A549 (cell line): ENCODE measurements around the gene GRIP1. TPM values are rescaled to one million over a fixed set of nuclear protein-coding genes. Genes with fewer than 3 reads are reported as not detected.

Source experiments
- ATAC-seq, 2 experiments: fragments of 200-7000 bp in 1 of 2; fragments of >200 bp in 1 of 2; cut with Nextera tagmentation in 1 of 2; cut with Tn5 transposase in 1 of 2; 3 replicates each; pipeline versions ENCODE4 v1.8.0 to v1.9.1; 2018 to 2020; ENCODE audit warnings: mild to moderate bottlenecking in 1 of 2, moderate library complexity in 1 of 2
- CTCF ChIA-PET: fragments of 300-600 bp; sonication (Branson Sonifier 250); formaldehyde crosslinking; extraction: SDS; loops from one replicate; lab custom pipeline; 2021; ENCODE audit warnings: antibody characterized with exemption, inconsistent platforms; lab: Yijun Ruan, JAX
- POLR2A ChIA-PET: fragments of 350-600 bp; formaldehyde crosslinking; extraction: SDS; loops from one replicate; lab custom pipeline; 2021; ENCODE audit warnings: antibody characterized with exemption, inconsistent platforms; lab: Yijun Ruan, JAX
- DNase-seq, 2 experiments: peaks; one replicate each; pipeline versions ENCODE4 v3.0.0 to v3.0.0-alpha.2; 2011 to 2016; ENCODE audit warnings: low read depth in 1 of 2, low spot score in 1 of 2
- FAIRE-seq: peaks from 2 replicates; lab custom pipeline; 2011; peaks lifted over from hg19 to GRCh38; lab: Jason Lieb, UNC
- H3K27ac ChIP-seq, 2 experiments: fragments of >200 bp; sonication (Bioruptor Twin); formaldehyde crosslinking; 3 replicates each; pipeline ENCODE4 v1.5.1; 2016 to 2017
- H3K4me1 ChIP-seq: fragments of >200 bp; sonication (Bioruptor Twin); formaldehyde crosslinking; 3 replicates; pipeline ENCODE4 v1.6.1; 2016
- H3K4me2 ChIP-seq: fragments of >200 bp; sonication (Bioruptor Twin); formaldehyde crosslinking; 3 replicates; pipeline ENCODE4 v1.6.1; 2016
- H3K4me3 ChIP-seq: fragments of >200 bp; sonication (Bioruptor Twin); formaldehyde crosslinking; 3 replicates; pipeline ENCODE4 v1.5.1; 2016
- H3K9me3 ChIP-seq: fragments of >200 bp; sonication (Bioruptor Twin); formaldehyde crosslinking; 3 replicates; pipeline ENCODE4 v1.6.1; 2016
- BHLHE40 ChIP-seq: IDR thresholded peaks from 2 replicates; pipeline ENCODE4 v1.6.1; 2012; ENCODE audit warnings: low read depth, low read length, inconsistent platforms
- CBX2 ChIP-seq: fragments of 200-600 bp; sonication (generic); IDR thresholded peaks from 2 replicates; pipeline ENCODE4 v1.6.1; 2016; ENCODE audit warnings: low read depth, mild to moderate bottlenecking, borderline replicate concordance
- CBX8 ChIP-seq: fragments of 200-600 bp; sonication (generic); IDR thresholded peaks from 2 replicates; pipeline ENCODE4 v1.6.1; 2016
- CHD2 ChIP-seq: fragments of 150-350 bp; IDR thresholded peaks from 2 replicates; pipeline ENCODE4 v1.6.1; 2014; ENCODE audit warnings: low read length; ENCODE audit not compliant: partially characterized antibody
- EP300 ChIP-seq, 2 experiments: fragments of >200 bp; sonication (Bioruptor Twin); formaldehyde crosslinking; IDR thresholded peaks; 2 replicates in 1 of 2; 3 replicates in 1 of 2; pipeline ENCODE4 v1.6.1; 2016 to 2017
- ESRRA ChIP-seq: fragments of 150-350 bp; IDR thresholded peaks from 2 replicates; pipeline ENCODE4 v1.6.1; 2014; ENCODE audit warnings: mild to moderate bottlenecking, low read length, borderline replicate concordance
- FOXS1 ChIP-seq: fragments of 250-450 bp; sonication (Bioruptor Pico); IDR thresholded peaks from 2 replicates; pipeline ENCODE4 v1.5.0; 2020; ENCODE audit warnings: mild to moderate bottlenecking, moderate library complexity
- GATA3 ChIP-seq: IDR thresholded peaks from 2 replicates; pipeline ENCODE4 v1.6.1; 2012; ENCODE audit warnings: borderline replicate concordance
- HDAC2 ChIP-seq: fragments of 200-600 bp; sonication (generic); IDR thresholded peaks from 2 replicates; pipeline ENCODE4 v1.6.1; 2016
- HEYL ChIP-seq: fragments of 250-450 bp; sonication (Bioruptor Pico); IDR thresholded peaks from 2 replicates; pipeline ENCODE4 v1.8.0; 2021; ENCODE audit warnings: mild to moderate bottlenecking, moderate library complexity
- HOXB13 ChIP-seq: fragments of 250-450 bp; sonication (Bioruptor Pico); IDR thresholded peaks from 2 replicates; pipeline ENCODE4 v1.5.0; 2020; ENCODE audit warnings: low read depth, mild to moderate bottlenecking, moderate library complexity
- KDM1A ChIP-seq: fragments of 200-600 bp; sonication (generic); IDR thresholded peaks from 2 replicates; pipeline ENCODE4 v1.6.1; 2016; ENCODE audit warnings: low read depth, mild to moderate bottlenecking
- KDM5A ChIP-seq: fragments of 200-600 bp; sonication (generic); IDR thresholded peaks from 2 replicates; pipeline ENCODE4 v1.6.1; 2016; ENCODE audit warnings: antibody characterized with exemption, mild to moderate bottlenecking
- MAFK ChIP-seq: fragments of 450-650 bp; IDR thresholded peaks from 2 replicates; pipeline ENCODE4 v1.6.1; 2014; ENCODE audit not compliant: partially characterized antibody
- MAZ ChIP-seq: fragments of 150-350 bp; IDR thresholded peaks from 2 replicates; pipeline ENCODE4 v1.6.1; 2014; ENCODE audit warnings: antibody characterized with exemption, low read depth, low read length, borderline replicate concordance
- NFE2L2 ChIP-seq: fragments of 150-350 bp; conservative IDR thresholded peaks from 2 replicates; pipeline ENCODE4 v1.6.1; 2014; ENCODE audit warnings: low read length
- POLR2A ChIP-seq: IDR thresholded peaks from 2 replicates; pipeline ENCODE4 v1.6.1; 2012; ENCODE audit warnings: mild to moderate bottlenecking, low read length
- RFX5 ChIP-seq: fragments of 450-650 bp; IDR thresholded peaks from 2 replicates; pipeline ENCODE4 v1.7.1; 2014; ENCODE audit warnings: antibody characterized with exemption, mild to moderate bottlenecking, moderate library complexity
- RNF2 ChIP-seq: fragments of 200-600 bp; sonication (generic); IDR thresholded peaks from 2 replicates; pipeline ENCODE4 v1.6.1; 2016; ENCODE audit warnings: low read depth, mild to moderate bottlenecking, antibody characterized with exemption, moderate library complexity, borderline replicate concordance
- SMC3 ChIP-seq: fragments of >200 bp; sonication (Bioruptor Twin); formaldehyde crosslinking; IDR thresholded peaks from 3 replicates; pipeline ENCODE4 v1.6.1; 2018; ENCODE audit warnings: inconsistent platforms
- TFCP2L1 ChIP-seq: fragments of 250-450 bp; sonication (Bioruptor Pico); IDR thresholded peaks from 2 replicates; pipeline ENCODE4 v1.5.0; 2021; ENCODE audit warnings: mild to moderate bottlenecking
- ZC3H11A ChIP-seq: fragments of 450-650 bp; IDR thresholded peaks from 2 replicates; pipeline ENCODE4 v1.6.1; 2014; ENCODE audit warnings: antibody characterized with exemption, mild to moderate bottlenecking
- WGBS: methylation state at CpG from one replicate; pipeline ENCODE4 v1.1.6; 2017; ENCODE audit errors: missing lambda C conversion rate; 5-methylcytosine and 5-hydroxymethylcytosine counted together
- polyA plus RNA-seq, 4 experiments: library from polyadenylated mRNA; depleted of rRNA in 3 of 4; stranded (reverse); fragments of >200 nt; fragmentation: RNase III in 1 of 4; extraction: RNeasy Plus Mini Kit Qiagen cat#74134 plus additional on column Dnase treatment in 1 of 4; gene quantifications; 2 replicates in 3 of 4; 3 replicates in 1 of 4; pipeline ENCODE4 v1.2.3, GENCODE V29; 2011 to 2017
- TF ChIP-seq, protein P1 (sequence below): fragments of >200 bp; sonication (Bioruptor Twin); formaldehyde crosslinking; IDR thresholded peaks from 3 replicates; pipeline ENCODE4 v1.6.1; 2016
- TF ChIP-seq, protein P2 (sequence below): fragments of >200 bp; sonication (Bioruptor Twin); formaldehyde crosslinking; IDR thresholded peaks from 2 replicates; pipeline ENCODE4 v1.6.1; 2016
- TF ChIP-seq, protein P3 (sequence below): fragments of >200 bp; sonication (Bioruptor Twin); formaldehyde crosslinking; IDR thresholded peaks from 3 replicates; pipeline ENCODE4 v1.5.1; 2016
- TF ChIP-seq, protein P4 (sequence below): fragments of 450-650 bp; IDR thresholded peaks from 2 replicates; pipeline ENCODE4 v1.6.1; 2014; ENCODE audit warnings: antibody characterized with exemption
- TF ChIP-seq, protein P5 (sequence below): IDR thresholded peaks from 2 replicates; pipeline ENCODE4 v1.6.1; 2012; ENCODE audit warnings: low read depth, borderline replicate concordance
- TF ChIP-seq, protein P6 (sequence below): IDR thresholded peaks from 2 replicates; pipeline ENCODE4 v1.6.1; 2012
- TF ChIP-seq, protein P7 (sequence below): fragments of 250-450 bp; sonication (Bioruptor Pico); IDR thresholded peaks from 2 replicates; pipeline ENCODE4 v1.5.0; 2021; ENCODE audit warnings: mild to moderate bottlenecking, moderate library complexity, borderline replicate concordance
- TF ChIP-seq, protein P8 (sequence below): IDR thresholded peaks from 2 replicates; pipeline ENCODE4 v1.6.1; 2012

Gene GRIP1
- polyA plus RNA-seq, 2 of the 4 experiments (the other 2 are of a cell fraction): 4.6 to 5.8 TPM

DNA sequence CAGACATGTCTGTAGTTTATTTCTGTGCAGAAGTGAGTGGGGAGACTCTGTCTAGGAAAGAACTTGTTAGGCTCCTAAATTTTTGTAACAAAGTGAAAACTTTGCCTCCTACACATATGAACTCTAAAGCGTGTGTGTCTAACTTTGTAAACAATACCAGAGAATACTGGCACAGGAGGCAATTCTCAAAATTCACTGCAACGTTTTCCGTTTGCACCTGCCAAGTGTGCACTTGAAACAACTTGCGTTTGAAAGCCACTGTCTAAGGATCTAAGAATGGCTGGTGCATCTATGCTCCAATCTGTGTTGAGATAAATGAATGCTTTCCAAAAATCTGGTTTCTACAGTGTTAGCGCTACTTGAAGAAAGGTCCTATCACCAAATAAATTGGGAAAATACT is 15.3 kb downstream of the GRIP1 start:
- Histone ChIP-seq H3K9me3 (no peaks in the 10 kb centered on the region), H3K4me1 (no peaks in the 10 kb centered on the region), H3K4me3 (no peak overlapping the region), H3K4me2 (no peak overlapping the region), H3K27ac (no peak overlapping the region)
- 32% methylated on average over 5 of the region's 5 CpGs for WGBS
- ChIA-PET CTCF (interaction anchor here (0.8 kb wide), 1 partner anchor 25 kb away, joined by 3 read pairs; no protein-coding TSS in a partner anchor), POLR2A (no interaction called here)
- DNase-seq (no peak), ATAC-seq (no peak), FAIRE-seq (no peak)
- TF ChIP-seq, protein P1, sequence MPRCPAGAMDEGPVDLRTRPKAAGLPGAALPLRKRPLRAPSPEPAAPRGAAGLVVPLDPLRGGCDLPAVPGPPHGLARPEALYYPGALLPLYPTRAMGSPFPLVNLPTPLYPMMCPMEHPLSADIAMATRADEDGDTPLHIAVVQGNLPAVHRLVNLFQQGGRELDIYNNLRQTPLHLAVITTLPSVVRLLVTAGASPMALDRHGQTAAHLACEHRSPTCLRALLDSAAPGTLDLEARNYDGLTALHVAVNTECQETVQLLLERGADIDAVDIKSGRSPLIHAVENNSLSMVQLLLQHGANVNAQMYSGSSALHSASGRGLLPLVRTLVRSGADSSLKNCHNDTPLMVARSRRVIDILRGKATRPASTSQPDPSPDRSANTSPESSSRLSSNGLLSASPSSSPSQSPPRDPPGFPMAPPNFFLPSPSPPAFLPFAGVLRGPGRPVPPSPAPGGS: no peak
- no peak for TF ChIP-seq MAZ
- no peak for TF ChIP-seq KDM1A
- no peak for TF ChIP-seq BHLHE40
- TF ChIP-seq, protein P2, sequence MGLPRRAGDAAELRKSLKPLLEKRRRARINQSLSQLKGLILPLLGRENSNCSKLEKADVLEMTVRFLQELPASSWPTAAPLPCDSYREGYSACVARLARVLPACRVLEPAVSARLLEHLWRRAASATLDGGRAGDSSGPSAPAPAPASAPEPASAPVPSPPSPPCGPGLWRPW: no peak
- no peak for TF ChIP-seq HOXB13
- TF ChIP-seq, protein P3, sequence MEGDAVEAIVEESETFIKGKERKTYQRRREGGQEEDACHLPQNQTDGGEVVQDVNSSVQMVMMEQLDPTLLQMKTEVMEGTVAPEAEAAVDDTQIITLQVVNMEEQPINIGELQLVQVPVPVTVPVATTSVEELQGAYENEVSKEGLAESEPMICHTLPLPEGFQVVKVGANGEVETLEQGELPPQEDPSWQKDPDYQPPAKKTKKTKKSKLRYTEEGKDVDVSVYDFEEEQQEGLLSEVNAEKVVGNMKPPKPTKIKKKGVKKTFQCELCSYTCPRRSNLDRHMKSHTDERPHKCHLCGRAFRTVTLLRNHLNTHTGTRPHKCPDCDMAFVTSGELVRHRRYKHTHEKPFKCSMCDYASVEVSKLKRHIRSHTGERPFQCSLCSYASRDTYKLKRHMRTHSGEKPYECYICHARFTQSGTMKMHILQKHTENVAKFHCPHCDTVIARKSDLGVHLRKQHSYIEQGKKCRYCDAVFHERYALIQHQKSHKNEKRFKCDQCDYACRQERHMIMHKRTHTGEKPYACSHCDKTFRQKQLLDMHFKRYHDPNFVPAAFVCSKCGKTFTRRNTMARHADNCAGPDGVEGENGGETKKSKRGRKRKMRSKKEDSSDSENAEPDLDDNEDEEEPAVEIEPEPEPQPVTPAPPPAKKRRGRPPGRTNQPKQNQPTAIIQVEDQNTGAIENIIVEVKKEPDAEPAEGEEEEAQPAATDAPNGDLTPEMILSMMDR: no peak
- no peak for TF ChIP-seq SMC3
- no peak for TF ChIP-seq GATA3
- TF ChIP-seq CHD2: no peak
- TF ChIP-seq HEYL (CRISPR knock-in tag): no peak
- TF ChIP-seq MAFK: no peak
- TF ChIP-seq RFX5: no peak
- TF ChIP-seq POLR2A: no peak
- TF ChIP-seq CBX8: no peak
- TF ChIP-seq, protein P4, sequence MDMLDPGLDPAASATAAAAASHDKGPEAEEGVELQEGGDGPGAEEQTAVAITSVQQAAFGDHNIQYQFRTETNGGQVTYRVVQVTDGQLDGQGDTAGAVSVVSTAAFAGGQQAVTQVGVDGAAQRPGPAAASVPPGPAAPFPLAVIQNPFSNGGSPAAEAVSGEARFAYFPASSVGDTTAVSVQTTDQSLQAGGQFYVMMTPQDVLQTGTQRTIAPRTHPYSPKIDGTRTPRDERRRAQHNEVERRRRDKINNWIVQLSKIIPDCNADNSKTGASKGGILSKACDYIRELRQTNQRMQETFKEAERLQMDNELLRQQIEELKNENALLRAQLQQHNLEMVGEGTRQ: no peak
- no peak for TF ChIP-seq CBX2
- TF ChIP-seq, protein P5, sequence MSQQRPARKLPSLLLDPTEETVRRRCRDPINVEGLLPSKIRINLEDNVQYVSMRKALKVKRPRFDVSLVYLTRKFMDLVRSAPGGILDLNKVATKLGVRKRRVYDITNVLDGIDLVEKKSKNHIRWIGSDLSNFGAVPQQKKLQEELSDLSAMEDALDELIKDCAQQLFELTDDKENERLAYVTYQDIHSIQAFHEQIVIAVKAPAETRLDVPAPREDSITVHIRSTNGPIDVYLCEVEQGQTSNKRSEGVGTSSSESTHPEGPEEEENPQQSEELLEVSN: no peak
- TF ChIP-seq TFCP2L1 (CRISPR knock-in tag): no peak
- TF ChIP-seq, protein P6, sequence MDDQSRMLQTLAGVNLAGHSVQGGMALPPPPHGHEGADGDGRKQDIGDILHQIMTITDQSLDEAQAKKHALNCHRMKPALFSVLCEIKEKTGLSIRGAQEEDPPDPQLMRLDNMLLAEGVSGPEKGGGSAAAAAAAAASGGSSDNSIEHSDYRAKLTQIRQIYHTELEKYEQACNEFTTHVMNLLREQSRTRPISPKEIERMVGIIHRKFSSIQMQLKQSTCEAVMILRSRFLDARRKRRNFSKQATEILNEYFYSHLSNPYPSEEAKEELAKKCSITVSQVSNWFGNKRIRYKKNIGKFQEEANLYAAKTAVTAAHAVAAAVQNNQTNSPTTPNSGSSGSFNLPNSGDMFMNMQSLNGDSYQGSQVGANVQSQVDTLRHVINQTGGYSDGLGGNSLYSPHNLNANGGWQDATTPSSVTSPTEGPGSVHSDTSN: no peak

DNA sequence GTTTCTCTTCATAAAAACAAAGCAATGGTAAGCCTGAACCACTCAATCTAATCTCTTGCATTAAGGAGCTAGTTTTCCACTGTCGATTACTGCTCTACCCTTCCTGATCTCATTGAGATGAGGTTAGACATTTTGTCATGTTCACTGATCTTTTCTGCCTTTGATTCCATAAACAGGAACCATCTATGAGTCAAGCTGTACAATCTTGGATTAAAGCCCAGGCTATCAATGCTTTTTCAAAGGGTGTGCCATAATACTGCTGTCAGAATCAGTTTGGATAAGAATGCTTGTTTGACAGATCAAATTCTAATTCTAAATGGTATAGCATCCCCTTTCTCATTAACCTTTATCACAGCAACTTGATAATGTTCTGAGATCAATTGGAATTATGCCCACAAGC is 16.1 kb downstream of the GRIP1 start:
- Histone ChIP-seq H3K4me3 (no peak overlapping the region), H3K4me1 (no peaks in the 10 kb centered on the region), H3K9me3 (no peaks in the 10 kb centered on the region), H3K4me2 (no peak overlapping the region), H3K27ac (no peak overlapping the region)
- CTCF ChIA-PET: no interaction called here
- TF ChIP-seq HDAC2 (no peak), HOXB13 (no peak), KDM5A (no peak)
- DNase-seq: no peak
- ATAC-seq: no peak
- WGBS: 0% methylated on average over 1 of the region's 1 CpG
- POLR2A ChIA-PET: no interaction called here
- FAIRE-seq: no peak

DNA sequence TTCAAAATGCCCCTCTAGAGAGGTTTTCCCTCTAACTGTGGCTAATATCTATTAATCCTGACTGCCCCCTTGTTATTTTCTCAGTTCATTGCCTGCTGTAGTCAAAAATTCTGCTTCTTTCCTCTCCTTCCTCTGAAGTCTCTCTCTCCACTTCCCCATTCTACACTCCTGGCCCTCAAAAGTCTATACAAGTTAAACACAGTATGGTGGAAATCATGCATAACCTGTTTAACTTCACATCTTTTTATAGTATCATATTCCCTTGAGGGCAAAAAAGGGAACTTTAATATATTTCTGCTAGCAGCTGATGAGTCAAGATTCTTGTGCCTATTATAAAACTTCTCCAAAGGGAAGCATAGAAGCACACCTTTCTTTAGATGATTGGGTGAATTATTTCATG is 16.7 kb downstream of the GRIP1 start:
- Histone ChIP-seq H3K4me3 (no peak overlapping the region), H3K4me2 (no peak overlapping the region), H3K27ac (no peak overlapping the region), H3K4me1 (no peaks in the 10 kb centered on the region), H3K9me3 (no peaks in the 10 kb centered on the region)
- DNase-seq (no peak), ATAC-seq (no peak), FAIRE-seq (no peak)
- ChIA-PET CTCF (no interaction called here), POLR2A (no interaction called here)
- TF ChIP-seq RNF2: no peak
- no peak for TF ChIP-seq NFE2L2
- TF ChIP-seq BHLHE40: no peak
- no peak for TF ChIP-seq ESRRA
- no peak for TF ChIP-seq CBX8
- TF ChIP-seq ZC3H11A: no peak
- TF ChIP-seq, protein P7, sequence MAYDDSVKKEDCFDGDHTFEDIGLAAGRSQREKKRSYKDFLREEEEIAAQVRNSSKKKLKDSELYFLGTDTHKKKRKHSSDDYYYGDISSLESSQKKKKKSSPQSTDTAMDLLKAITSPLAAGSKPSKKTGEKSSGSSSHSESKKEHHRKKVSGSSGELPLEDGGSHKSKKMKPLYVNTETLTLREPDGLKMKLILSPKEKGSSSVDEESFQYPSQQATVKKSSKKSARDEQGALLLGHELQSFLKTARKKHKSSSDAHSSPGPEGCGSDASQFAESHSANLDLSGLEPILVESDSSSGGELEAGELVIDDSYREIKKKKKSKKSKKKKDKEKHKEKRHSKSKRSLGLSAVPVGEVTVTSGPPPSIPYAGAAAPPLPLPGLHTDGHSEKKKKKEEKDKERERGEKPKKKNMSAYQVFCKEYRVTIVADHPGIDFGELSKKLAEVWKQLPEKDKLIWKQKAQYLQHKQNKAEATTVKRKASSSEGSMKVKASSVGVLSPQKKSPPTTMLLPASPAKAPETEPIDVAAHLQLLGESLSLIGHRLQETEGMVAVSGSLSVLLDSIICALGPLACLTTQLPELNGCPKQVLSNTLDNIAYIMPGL: no peak
- TF ChIP-seq CHD2: no peak
- TF ChIP-seq, protein P8, sequence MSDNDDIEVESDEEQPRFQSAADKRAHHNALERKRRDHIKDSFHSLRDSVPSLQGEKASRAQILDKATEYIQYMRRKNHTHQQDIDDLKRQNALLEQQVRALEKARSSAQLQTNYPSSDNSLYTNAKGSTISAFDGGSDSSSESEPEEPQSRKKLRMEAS: no peak
- TF ChIP-seq EP300 (IDR thresholded peaks at IDR 0.05): no peak
- TF ChIP-seq FOXS1 (CRISPR knock-in tag): no peak
- no peak for TF ChIP-seq GATA3
